ENCODE data around the gene SFXN5.

Gene SFXN5

DNA sequence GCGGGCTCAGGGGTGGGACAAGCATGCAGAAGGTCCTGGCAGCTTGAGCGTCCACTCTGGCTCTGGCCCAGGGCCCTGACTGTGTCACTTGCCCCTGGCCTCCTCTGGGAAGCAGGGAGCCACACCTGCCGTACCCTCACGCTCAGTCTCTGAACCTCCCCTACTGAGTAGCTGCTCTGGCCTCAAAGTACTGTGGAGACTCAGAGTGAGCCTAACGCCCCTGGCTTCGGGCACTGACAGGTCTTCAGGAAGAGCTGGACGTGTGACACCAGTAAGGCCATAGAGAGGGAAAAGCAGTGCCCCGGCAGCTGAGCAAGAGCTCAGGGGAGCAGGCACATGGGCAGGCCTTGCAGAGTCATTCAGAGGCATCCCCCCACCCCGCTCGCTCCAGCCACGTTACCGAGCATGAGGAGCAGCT, 73.3 kb downstream of the SFXN5 start:
- in situ Hi-C loops (cut with HindIII; ENCODE audit: low sequenced_read_pairs), result no loop called here

DNA sequence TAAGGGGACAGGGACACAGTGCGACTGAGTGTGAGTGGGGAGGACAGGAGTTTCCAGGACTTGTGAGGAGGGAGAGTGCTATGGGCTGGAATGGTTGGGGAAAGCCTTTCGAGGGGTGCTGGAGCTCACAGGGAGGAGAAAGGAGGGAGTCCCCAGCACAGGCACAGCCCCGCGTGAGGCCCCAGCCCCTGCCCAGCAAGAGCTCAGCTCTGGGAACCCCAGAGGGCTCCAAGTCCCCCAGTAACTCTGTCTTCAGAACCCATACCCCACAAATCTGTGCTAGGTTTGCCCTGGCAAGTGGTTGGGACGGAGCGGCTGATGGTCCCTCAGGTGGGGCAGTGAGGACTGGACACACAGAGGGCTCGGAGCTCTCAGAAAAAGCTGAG, 75.4 kb downstream of the SFXN5 start:
- in situ Hi-C loops (cut with HindIII; ENCODE audit: low sequenced_read_pairs), result no loop called here

DNA sequence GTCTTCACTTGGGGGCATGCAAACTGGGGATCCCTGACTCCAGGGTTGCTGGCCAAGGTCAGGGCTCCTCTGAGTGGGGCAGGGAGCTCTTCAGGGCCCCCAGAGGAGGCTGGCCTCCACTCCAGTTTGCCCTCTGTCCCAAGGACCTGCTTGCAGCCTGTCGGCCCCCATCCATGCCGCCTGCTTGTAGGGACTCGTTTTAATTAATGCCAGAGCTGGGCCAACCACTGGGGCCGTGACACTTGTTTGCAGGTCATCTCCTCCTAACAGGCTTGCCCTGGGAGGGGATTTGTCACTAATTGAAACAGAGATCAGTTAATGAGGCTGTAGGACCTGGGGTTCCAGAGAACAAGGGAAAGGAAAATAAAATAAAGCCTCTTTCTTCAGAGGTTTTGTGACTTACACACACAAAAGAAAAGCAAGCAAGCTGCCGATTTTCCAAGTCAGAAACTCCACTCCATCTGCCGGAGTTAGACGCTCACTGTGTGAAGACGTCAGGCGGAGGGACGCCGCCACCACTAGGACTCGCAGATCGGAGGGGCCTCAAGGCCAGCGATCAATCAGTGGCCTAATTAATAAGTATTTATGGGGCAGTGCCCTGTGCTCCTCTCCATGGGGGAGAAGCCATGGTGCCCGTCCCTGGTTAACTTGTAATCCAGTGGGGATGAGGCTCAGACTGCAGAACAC, 75.9 kb downstream of the SFXN5 start:
- in situ Hi-C loops (cut with HindIII; ENCODE audit: low sequenced_read_pairs), result no loop called here

DNA sequence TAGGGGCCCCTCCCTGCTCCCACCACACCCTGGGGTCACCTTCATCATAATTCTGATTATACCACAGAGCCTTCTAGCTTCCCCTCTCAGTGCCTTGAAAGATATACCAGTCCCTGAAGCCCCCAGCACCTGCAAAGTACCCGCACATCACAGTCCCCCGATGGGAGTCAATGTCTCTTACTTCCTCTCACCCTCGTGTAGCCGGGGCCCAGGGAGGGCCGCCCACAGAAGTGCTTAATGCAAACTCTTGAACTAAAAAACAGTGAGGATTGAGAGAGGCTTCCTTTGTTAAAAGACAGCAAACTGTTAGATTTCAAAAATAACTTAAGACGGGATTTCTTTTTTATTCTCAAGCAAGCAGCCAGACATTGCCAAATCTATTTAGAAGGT, 76.5 kb downstream of the SFXN5 start:
- in situ Hi-C loops (cut with HindIII; ENCODE audit: low sequenced_read_pairs), result no loop called here

DNA sequence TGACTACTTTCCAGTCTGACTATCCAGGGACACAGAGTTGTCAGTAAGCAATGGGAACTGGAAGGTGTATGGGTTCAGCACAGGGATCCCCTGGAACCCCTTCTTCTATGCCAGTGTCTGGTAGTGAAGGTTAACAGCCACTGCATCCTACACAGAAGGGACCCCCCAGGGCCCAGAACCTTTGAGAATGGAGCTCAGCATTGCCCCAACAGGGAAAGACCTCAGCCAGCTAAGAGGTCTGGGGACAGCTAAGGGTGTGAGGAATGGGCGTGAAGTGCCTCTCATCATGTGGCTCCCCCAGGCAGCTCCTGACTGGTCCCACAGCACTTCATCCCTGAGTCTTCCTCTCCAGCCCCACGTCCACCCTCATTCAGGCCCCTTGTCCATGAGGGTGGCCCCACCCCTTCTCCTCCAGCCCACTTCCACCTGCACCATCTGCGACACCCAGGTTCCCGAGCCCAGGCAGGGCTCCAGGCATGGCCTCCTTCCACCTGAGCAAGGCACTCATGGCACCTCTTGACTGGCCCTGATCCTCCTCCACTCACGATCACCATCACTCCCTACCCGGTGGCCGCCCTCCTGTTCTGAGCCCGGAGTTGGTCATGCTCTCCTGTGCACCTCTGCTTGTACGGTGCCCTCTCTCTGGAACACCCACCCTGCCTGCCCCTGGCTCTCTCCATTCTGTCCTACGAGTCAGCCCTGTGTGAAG, 77.1 kb downstream of the SFXN5 start:
- in situ Hi-C loops (cut with HindIII; ENCODE audit: low sequenced_read_pairs), result no loop called here

DNA sequence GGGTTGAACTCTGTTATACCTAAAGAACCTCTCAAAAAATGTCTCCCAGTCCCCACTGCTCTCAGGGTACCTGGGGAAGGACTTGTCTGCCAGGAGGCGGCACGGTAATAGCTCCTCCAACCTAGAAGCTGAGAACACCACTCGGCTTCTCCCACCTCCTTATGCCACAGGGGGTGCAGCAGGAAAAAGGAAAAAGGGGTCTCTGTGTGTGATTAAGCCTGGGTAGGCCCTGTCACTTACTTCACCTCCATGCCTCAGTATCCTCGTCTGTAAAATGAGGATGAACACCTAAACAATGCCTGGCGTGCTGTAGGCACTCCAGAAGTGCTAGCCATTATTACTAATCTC, 77.6 kb downstream of the SFXN5 start:
- in situ Hi-C loops (cut with HindIII; ENCODE audit: low sequenced_read_pairs), result no loop called here

DNA sequence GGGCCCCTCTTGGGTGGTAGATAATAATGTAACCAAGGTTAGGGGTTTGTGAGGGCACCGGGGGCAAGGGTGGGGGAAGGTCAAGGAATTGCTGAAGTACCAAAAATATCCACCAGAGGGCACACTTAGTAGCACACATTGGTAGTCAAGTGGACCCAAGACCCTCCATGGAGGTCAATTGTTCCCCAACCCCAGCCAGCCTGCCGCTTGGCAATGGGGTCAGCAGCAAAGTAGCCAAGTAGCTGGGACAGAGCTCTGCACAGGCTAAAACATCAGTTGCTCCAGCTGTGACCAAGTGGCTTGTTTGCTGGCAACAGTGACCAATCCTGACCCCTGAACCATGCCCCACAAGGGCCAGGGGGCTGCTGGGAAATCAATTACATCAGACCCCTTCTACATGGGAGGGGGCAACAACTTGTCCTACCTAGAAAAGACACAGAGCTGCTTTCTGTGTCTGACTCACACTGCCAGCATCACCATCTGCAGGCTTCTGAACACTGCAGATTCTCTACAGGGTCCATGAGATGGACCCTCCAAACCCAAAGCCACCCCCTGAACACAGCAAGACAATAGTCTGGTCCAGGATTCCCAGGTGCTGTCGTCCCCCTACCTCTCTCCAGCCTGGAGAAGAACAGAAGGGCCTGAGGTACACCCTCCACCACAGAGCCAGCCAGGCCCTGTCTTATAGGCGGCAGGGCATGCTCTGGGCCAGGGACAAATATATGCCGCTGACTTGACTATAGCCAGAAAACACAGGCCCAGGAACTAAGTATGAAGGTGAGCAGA, 78.2 kb downstream of the SFXN5 start:
- in situ Hi-C loops (cut with HindIII; ENCODE audit: low sequenced_read_pairs), result no loop called here

DNA sequence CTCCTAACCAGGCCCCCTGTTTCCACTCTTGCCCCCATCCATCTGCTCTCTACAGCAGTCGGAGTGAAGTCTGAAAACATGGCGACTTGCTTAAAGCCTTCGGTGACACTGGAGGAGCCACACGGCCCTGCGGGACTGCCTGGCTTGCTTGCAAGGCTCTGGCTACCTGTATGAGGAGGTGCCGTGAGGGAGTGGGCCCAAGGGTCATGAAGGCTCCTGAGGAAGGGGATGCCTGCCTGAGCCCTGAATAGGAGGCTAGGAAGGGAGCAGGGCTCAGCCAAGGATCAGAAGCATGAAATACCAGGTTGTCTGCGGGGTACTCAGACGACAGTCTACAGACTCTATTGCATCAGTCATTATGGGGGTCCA, 78.8 kb downstream of the SFXN5 start:
- in situ Hi-C loops (cut with HindIII; ENCODE audit: low sequenced_read_pairs), result no loop called here

DNA sequence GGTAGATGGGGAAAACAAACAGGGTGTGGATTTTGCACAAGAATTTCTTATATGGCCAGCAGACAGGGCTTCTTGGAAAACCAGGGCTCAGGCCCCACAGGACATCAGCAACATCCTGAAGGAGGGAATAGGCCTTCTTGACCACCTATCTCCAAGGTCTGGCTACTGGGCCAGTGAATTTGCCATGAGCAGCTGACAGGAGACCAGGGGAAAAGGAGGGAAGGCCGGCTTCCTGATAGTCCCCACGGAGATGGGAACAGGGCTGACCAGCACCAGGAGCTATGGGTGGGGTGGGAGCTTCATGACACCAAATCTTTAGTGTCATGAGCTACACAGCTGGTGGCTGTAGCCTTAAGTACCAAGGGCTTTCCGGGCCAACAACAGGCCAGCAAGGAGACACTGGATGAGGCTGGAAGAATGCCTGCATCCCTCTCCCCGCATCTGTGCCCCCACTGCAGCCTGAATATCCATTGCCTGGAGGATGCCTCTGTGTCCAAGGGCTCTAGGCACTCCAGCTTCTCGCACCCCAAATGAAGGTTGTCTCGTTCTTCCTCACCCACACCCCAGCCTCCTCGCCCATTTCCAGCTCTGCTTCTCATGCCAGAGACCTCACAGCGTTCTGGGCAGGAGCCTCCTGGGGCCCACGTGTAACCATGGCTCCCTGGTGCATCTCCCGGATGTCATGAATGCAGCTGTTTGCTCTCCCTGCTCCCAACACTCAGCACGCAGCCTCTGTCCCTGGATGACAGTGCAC, 79.4 kb downstream of the SFXN5 start:
- in situ Hi-C loops (cut with HindIII; ENCODE audit: low sequenced_read_pairs), result no loop called here

DNA sequence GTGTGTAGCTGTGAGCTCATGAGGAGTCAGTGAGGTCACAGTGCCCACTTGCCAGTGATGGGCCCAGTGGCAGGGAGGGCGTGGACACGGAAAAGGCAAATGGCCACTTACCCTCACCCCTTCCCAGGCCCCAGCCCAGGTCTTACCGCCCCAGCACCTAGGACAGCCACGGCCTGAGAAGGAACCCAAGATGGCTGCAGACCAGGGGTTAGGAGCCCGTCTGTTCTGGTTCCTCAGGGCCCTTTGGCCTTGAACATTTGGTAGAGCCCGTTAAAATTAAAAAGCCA, 80.1 kb downstream of the SFXN5 start:
- in situ Hi-C loops (cut with HindIII; ENCODE audit: low sequenced_read_pairs), result no loop called here

DNA sequence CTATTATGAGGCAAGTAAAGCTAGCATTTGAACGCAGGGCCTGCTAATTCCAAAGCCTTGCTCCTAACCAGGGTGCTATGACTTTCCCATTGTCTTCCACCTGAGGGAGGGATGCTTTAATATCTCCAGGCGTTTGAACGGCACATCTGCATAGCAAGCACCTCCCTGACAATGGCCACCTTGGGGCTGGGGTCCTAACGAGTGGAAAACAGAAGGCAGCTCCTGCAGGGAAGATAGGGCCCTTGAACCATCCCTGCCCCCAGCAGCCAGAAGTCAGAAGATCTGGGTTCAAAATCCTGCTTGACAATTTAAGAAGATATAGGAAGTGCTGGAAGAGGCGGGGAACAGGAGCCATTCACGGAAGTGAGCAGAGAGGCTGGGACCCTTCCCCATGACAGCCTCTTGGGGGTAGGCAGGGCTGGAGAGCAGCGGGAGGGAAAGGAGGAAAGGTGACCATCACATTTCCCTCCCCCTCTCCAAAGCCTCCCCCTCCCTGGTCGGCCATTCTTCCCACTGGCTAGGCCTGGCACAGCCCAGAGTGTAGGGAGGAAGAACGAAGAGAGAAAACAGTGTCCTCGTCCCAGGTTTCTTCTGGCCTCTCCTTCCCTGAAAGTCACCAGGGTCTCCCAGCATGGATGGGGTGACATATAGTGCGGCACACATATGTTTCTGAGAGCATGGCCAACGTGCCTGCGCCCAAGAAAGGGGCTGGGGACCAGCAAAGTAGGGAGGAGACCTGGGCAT, 80.6 kb downstream of the SFXN5 start:
- in situ Hi-C loops (cut with HindIII; ENCODE audit: low sequenced_read_pairs), result no loop called here

DNA sequence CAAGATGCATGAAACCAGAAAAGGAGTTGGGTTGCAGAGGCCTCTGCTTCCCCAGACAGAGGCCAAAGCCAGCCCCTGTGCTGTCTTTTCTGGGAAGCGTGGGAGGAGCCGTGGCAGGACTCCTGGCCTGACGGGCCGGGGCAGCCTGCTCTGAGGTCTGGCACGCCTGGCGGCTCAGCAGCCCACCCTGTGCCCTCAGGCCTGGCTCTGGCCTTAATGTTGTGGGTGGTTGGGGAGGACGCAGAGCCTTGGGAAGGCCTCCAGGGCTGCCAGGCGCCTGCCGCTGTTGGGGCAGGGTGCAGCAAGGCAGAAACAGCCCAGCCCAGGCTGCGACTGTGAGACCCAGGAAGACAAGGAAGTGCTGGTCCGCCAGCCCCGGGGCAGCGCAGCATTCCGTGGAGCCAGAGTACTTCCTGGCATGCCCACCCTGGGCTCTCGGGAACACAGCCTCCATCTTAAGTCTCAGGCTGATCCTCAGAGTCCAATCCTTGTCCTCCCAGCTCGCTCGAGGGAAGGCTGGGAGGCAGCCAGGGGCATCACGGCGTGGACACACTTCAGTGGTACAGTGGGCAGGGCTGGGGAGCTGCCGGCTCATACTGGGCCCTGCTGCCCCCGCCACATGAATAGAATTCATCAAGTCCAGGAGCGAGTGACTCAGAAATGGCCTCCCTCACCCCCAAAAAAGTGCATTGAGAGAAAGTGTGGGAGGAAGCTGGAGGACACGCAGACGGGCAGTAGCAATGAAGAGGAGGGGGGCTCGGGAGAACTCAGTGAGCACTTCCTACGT, 81.5 kb downstream of the SFXN5 start:
- in situ Hi-C loops (cut with HindIII; ENCODE audit: low sequenced_read_pairs), result no loop called here

DNA sequence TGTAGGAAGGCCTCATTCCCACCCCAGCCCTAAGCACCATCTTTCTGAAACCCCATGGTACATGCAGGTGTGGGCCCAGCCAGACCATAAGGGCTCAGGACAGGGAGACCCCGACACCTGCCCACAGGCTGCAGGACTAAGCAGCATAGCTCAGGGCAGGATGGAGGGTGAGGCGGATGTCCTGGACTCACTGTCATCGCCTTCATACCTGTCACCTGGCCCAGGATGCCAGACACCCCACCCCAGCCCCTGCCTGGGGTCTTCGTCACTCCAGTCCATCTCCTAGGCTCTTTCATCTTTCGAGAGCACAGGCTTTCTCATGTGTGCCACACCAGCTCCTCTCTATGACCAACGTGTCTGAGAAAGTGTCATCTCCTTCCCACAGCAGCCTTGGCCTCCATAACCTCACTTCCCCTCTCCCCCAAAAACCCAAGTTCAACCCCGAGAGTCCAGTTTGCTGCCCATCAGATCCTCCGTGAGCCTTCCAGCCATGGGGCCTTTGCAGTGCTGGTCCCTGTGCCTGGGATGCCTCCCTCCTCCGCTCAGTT, 82.7 kb downstream of the SFXN5 start:
- in situ Hi-C loops (cut with HindIII; ENCODE audit: low sequenced_read_pairs), result no loop called here

DNA sequence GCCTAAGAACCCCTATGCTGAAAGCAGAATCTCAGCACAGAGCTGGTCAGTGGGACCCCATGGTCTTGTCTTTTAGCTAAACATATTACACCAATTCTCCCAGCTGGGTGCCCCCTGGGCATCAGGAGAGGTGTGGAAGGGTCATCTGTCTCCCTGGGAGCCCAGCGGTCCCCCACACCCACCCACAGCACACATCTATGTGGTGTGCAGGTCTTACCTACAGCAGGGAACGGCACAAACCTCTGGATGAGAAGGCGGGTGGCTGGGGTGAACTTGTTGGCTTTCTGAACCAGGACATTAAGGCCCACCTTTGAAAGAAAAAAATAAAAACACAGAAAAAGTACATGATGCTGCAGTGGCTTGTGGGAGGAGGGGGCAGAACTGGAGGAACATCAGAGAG, 83.5 kb downstream of the SFXN5 start:
- in situ Hi-C loops (cut with HindIII; ENCODE audit: low sequenced_read_pairs), result no loop called here

DNA sequence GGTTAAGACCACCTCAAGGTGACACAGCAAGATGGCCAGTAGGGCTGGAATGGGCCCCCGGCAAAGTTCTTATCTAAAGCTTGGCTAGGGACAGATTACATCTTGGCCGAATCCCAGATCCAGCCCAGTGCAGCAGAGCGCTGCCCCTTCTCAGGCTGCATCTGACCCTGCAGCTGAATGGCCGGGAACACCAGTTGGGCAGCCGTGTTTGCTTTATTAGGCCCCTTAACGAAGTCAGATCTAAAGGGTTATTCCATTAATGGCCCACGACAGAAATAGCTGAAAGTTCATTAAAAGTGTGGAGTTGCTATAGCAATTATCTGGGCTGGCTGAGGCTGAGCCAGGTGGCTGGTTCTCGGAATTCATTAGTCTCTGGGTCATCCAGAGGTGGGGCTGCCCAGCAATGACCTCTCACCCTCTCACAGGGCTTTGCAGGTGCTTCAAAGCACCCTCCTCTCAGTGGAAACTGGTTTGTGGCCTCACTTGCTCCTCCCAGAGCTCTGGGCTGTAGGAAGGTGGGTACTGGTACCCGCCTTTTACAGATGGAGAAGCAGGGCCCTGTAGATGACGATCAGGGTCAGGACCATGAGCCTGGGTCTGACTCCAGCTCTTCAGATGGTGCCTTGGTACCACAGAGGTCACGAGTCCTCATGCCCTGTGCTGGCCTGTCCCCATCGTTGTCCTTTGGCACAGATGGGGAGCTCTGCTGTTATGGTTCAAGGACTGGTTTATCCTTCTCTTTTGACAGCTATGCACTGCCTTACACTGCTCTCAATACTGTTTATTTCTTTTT, 85.4 kb downstream of the SFXN5 start:
- in situ Hi-C loops (cut with HindIII; ENCODE audit: low sequenced_read_pairs), result no loop called here

DNA sequence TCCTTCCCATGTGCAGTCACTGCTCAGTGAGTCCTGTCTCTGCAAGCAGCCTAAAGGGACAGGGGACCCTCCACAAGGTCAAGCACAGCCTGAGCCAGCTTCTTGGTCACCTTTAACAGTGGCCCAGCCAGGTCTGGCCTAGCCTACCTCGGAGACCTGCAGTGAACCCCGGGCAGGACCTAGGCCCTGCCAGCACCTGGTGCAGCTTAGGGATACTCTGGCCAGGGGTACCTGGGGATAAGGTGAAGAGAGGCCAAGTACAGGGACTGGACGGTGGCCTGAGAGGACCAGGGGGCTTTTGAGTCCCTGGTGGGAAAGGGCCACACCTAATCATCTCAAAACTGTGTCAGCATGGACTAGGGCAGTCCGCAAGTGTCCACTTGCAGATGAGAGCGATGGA, 86.4 kb downstream of the SFXN5 start:
- in situ Hi-C loops (cut with HindIII; ENCODE audit: low sequenced_read_pairs), result no loop called here

DNA sequence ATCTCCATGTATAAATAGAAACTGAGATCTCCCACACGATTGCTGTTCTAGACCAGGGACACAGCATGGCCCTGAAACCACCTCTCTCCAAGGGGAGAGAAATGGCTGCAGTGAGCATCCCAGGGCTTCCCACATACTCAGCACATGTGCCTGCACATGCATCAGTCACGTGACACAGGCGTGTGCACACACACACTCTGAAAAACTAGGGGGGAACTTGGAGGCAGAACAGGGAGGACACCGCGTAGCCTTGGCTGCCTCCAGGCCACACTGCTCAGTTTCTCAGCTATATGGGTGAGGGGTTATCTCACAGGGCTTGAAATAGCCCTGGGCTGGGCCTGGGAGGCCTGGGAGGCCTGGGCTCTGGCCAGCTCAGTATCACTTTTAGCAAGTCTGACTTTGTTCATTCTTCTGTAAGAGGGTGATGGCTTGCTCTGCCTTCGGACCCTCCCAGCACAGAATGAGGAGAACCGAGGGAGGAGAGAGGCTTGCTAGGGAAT, 87.3 kb downstream of the SFXN5 start:
- in situ Hi-C loops (cut with HindIII; ENCODE audit: low sequenced_read_pairs), result no loop called here

DNA sequence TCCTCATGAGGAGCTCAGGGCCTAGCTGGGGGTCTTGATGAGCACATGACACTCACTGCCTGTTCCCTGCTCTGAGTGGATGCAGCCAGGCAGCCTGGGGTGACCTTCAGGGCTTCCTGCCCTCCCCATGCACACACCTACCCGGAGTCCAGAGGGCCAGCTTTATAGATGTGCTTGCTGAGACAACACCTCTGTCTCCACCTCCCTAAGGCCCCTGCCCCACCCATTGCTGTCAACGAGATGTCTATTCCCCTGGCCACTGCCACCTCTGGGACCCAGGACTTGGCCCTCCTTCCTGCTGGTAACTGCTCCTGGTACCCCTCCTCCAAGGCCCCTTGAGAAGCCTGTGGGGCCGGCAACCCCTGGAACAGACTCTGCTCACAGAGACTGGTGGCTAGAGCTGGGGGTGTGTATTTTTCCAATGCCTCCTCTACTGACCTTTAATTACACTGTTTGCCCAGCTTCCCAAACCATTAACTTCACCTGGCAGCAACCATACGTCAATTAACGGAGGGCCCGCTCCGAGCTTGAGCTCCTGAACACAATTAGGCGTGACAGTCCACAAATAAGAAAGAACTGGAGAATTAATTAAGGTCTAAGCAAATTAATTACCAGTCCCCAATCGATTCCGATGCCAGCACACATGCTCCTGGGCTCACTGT, 87.9 kb downstream of the SFXN5 start:
- in situ Hi-C loops (cut with HindIII; ENCODE audit: low sequenced_read_pairs), result no loop called here

Data from DLD1 (cell line).